CD4-positive, alpha-beta T cell treated with Interleukin-15 for 4 hours (primary cell): ENCODE data around the gene IMP3.

ENCODE experiments used
- DNase-seq: peaks from one replicate; pipeline ENCODE4 v3.0.0-alpha.2; 2020; ENCODE audit warnings: low spot score

IMP3 gene

GRCh38 chr15:75620841-75621391, 19.1 kb downstream of the IMP3 start:
- DNase-seq, result no peak

GRCh38 chr15:75620058-75620820, 19.8 kb downstream of the IMP3 start:
- DNase-seq, result no peak

- DNase-seq, result no peak
Observed at GRCh38 chr15:75616766-75617165, 23.3 kb downstream of the IMP3 start.

- peak; percentile 30 for DNase-seq
Observed at GRCh38 chr15:75606711-75607699, 33.0 kb downstream of the IMP3 start.

- no peak for DNase-seq
Observed at GRCh38 chr15:75606026-75606425, 34.0 kb downstream of the IMP3 start.

- no peak for DNase-seq
Observed at GRCh38 chr15:75599401-75599800, 40.6 kb downstream of the IMP3 start.

- no peak for DNase-seq
Observed at GRCh38 chr15:75598361-75598760, 41.7 kb downstream of the IMP3 start.

GRCh38 chr15:75597667-75598341, 42.2 kb downstream of the IMP3 start:
- peak; percentile 81 for DNase-seq

- DNase-seq, result no peak
Observed at GRCh38 chr15:75596703-75597345, 43.2 kb downstream of the IMP3 start.

GRCh38 chr15:75594276-75594675, 45.7 kb downstream of the IMP3 start:
- DNase-seq, result no peak

GRCh38 chr15:75591655-75592364, 48.2 kb downstream of the IMP3 start:
- no peak for DNase-seq

GRCh38 chr15:75590239-75590638, 49.8 kb downstream of the IMP3 start:
- DNase-seq, result no peak
